ENCODE measurements around the gene FASN.

GRCh38 chr17:82041144-82041814 lies 56.8 kb downstream of the FASN start:
- no peak for TF ChIP-seq CTCF (IDR thresholded peaks at IDR 0.05)
- TF ChIP-seq EZH2 (IDR thresholded peaks at IDR 0.05; ENCODE audit: borderline replicate concordance, insufficient read depth, low read depth, low read length, poor library complexity, severe bottlenecking), result no peak

Data from B cell (primary cell).